B cell (primary cell): ENCODE measurements around the gene PPARD.

ENCODE experiments used
- CTCF ChIP-seq: fragments of 200-600 bp; IDR thresholded peaks from one replicate; pipeline ENCODE4 v1.8.0; 2022; ENCODE audit warnings: antibody characterized with exemption, mild to moderate bottlenecking
- EZH2 ChIP-seq: IDR thresholded peaks from 2 replicates; pipeline ENCODE4 v1.6.1; 2012; ENCODE audit warnings: borderline replicate concordance, low read depth, mild to moderate bottlenecking, moderate library complexity, low read length; ENCODE audit not compliant: insufficient read depth, poor library complexity, severe bottlenecking

- TF ChIP-seq EZH2: no peak
- no peak for TF ChIP-seq CTCF
These were observed 39.6 kb upstream of the PPARD start for GRCh38 chr6:35302604-35303241.
